IPS DF 4.7 (cell line): Measurements from ENCODE around the gene CABCOCO1.

Experiments
- DNase-seq: peaks from one replicate; pipeline ENCODE4 v3.0.0-alpha.2; 2013; ENCODE audit warnings: low spot score; ENCODE audit errors: extremely low read depth

CABCOCO1 gene

GRCh38 chr10:61784354-61785133 is 121.8 kb downstream of the CABCOCO1 start:
- no peak for DNase-seq

- DNase-seq = no peak
These were observed 122.9 kb downstream of the CABCOCO1 start for GRCh38 chr10:61785473-61786105.

- DNase-seq = no peak
These were observed 124.0 kb downstream of the CABCOCO1 start for GRCh38 chr10:61786728-61787127.

GRCh38 chr10:61787170-61787569 is 124.4 kb downstream of the CABCOCO1 start:
- no peak for DNase-seq

GRCh38 chr10:61789031-61789430 is 126.3 kb downstream of the CABCOCO1 start:
- no peak for DNase-seq

- no peak for DNase-seq
These were observed 128.5 kb downstream of the CABCOCO1 start for GRCh38 chr10:61791216-61791615.

GRCh38 chr10:61792097-61792716 is 129.5 kb downstream of the CABCOCO1 start:
- no peak for DNase-seq

GRCh38 chr10:61792921-61793320 is 130.2 kb downstream of the CABCOCO1 start:
- no peak for DNase-seq

- no peak for DNase-seq
These were observed 131.3 kb downstream of the CABCOCO1 start for GRCh38 chr10:61793760-61794703.

GRCh38 chr10:61795147-61795546 is 132.4 kb downstream of the CABCOCO1 start:
- DNase-seq = no peak

- DNase-seq = peak; percentile 7
These were observed 132.8 kb downstream of the CABCOCO1 start for GRCh38 chr10:61795551-61795950.

GRCh38 chr10:61796785-61797184 is 134.1 kb downstream of the CABCOCO1 start:
- DNase-seq = no peak

- DNase-seq = no peak
These were observed 134.8 kb downstream of the CABCOCO1 start for GRCh38 chr10:61797304-61798153.

- no peak for DNase-seq
These were observed 136.0 kb downstream of the CABCOCO1 start for GRCh38 chr10:61798713-61799112.

GRCh38 chr10:61801484-61801883 is 138.8 kb downstream of the CABCOCO1 start:
- DNase-seq = no peak

GRCh38 chr10:61803269-61803668 is 140.5 kb downstream of the CABCOCO1 start:
- no peak for DNase-seq

- DNase-seq = no peak
These were observed 141.7 kb downstream of the CABCOCO1 start for GRCh38 chr10:61804414-61804813.

GRCh38 chr10:61805091-61805490 is 142.4 kb downstream of the CABCOCO1 start:
- no peak for DNase-seq

- no peak for DNase-seq
These were observed 147.5 kb downstream of the CABCOCO1 start for GRCh38 chr10:61810263-61810662.

- DNase-seq = no peak
These were observed 149.5 kb downstream of the CABCOCO1 start for GRCh38 chr10:61812052-61812721.
